Measurements from ENCODE around the gene PLEKHH2.
A peak's percentile ranks its signal among the peaks of the same experiment; 100 is the strongest.
"Not testable (repeated sequence)": the region's sequence is repeated elsewhere in the genome, so short reads cannot be mapped to it uniquely, and the experiment has no call there.

The PLEKHH2 gene

GRCh38 chr2:43631618-43632317 lies 5.3 kb upstream of the PLEKHH2 start:
- DNase-seq (ENCODE audit: extremely low read depth, insufficient read length) = no peak
- Histone ChIP-seq H3K36me3 (ENCODE audit: control insufficient read depth, insufficient read depth, low read length) (no peaks in the 10 kb centered on the region), H3K4me3 (replicated peaks; ENCODE audit: low read depth, low read length) (no peak overlapping the region), H3K27me3 (replicated peaks; ENCODE audit: control insufficient read depth, insufficient read depth, low read length) (no peaks in the 10 kb centered on the region; the same call in none of the 2 replicates)
- TF ChIP-seq CTCF (IDR thresholded peaks at IDR 0.05; ENCODE audit: insufficient read depth, low read length, poor library complexity, severe bottlenecking) = no peak

GRCh38 chr2:43634604-43635306 lies 2.3 kb upstream of the PLEKHH2 start:
- no peaks in the 10 kb centered on the region; the same call in none of the 2 replicates for H3K27me3 ChIP-seq (replicated peaks; ENCODE audit: control insufficient read depth, insufficient read depth, low read length)
- H3K4me3 ChIP-seq (replicated peaks; ENCODE audit: low read depth, low read length) = no peak overlapping the region
- no peaks in the 10 kb centered on the region for H3K36me3 ChIP-seq (ENCODE audit: control insufficient read depth, insufficient read depth, low read length)
- DNase-seq (ENCODE audit: extremely low read depth, insufficient read length) = no peak
- no peak for TF ChIP-seq CTCF (IDR thresholded peaks at IDR 0.05; ENCODE audit: insufficient read depth, low read length, poor library complexity, severe bottlenecking)

- DNase-seq (ENCODE audit: extremely low read depth, insufficient read length); H3K27me3 ChIP-seq (replicated peaks; ENCODE audit: control insufficient read depth, insufficient read depth, low read length); H3K36me3 ChIP-seq (ENCODE audit: control insufficient read depth, insufficient read depth, low read length); H3K4me3 ChIP-seq (replicated peaks; ENCODE audit: low read depth, low read length): not testable (repeated sequence)
These were observed 907 bp upstream of the PLEKHH2 start for GRCh38 chr2:43636153-43636552.

GRCh38 chr2:43636621-43637020 lies 439 bp upstream of the PLEKHH2 start:
- no peak for TF ChIP-seq CTCF (IDR thresholded peaks at IDR 0.05; ENCODE audit: insufficient read depth, low read length, poor library complexity, severe bottlenecking)
- H3K27me3 ChIP-seq (replicated peaks; ENCODE audit: control insufficient read depth, insufficient read depth, low read length) = no peaks in the 10 kb centered on the region; the same call in none of the 2 replicates

GRCh38 chr2:43642363-43642762 lies 5.3 kb downstream of the PLEKHH2 start:
- no peak for DNase-seq (ENCODE audit: extremely low read depth, insufficient read length)
- no peak overlapping the region for H3K4me3 ChIP-seq (replicated peaks; ENCODE audit: low read depth, low read length)
- no peak for TF ChIP-seq CTCF (IDR thresholded peaks at IDR 0.05; ENCODE audit: insufficient read depth, low read length, poor library complexity, severe bottlenecking)
- no peaks in the 10 kb centered on the region for H3K36me3 ChIP-seq (ENCODE audit: control insufficient read depth, insufficient read depth, low read length)
- H3K27me3 ChIP-seq (replicated peaks; ENCODE audit: control insufficient read depth, insufficient read depth, low read length) = no peaks in the 10 kb centered on the region

More at GRCh38 chr2:43636621-43637020, 439 bp upstream of the PLEKHH2 start:
- Histone ChIP-seq H3K4me3 (replicated peaks; ENCODE audit: low read depth, low read length) (peak overlapping the region; percentile 31; the same call in 1 of the 2 replicates), H3K36me3 (ENCODE audit: control insufficient read depth, insufficient read depth, low read length) (no peaks in the 10 kb centered on the region)
- no peak for DNase-seq (ENCODE audit: extremely low read depth, insufficient read length)

GRCh38 chr2:43643680-43644079 lies 6.6 kb downstream of the PLEKHH2 start:
- H3K36me3 ChIP-seq (ENCODE audit: control insufficient read depth, insufficient read depth, low read length) = no peaks in the 10 kb centered on the region
- no peaks in the 10 kb centered on the region for H3K27me3 ChIP-seq (replicated peaks; ENCODE audit: control insufficient read depth, insufficient read depth, low read length)
- no peak overlapping the region for H3K4me3 ChIP-seq (replicated peaks; ENCODE audit: low read depth, low read length)
- TF ChIP-seq CTCF (IDR thresholded peaks at IDR 0.05; ENCODE audit: insufficient read depth, low read length, poor library complexity, severe bottlenecking) = no peak
- DNase-seq (ENCODE audit: extremely low read depth, insufficient read length) = no peak

Measured in GM06990 (cell line).